GM18520 (cell line): ENCODE data around the gene DPP6.

Experiments
- ATAC-seq: cut with Tn5 transposase; IDR thresholded peaks from one replicate; pipeline ENCODE4 v1.9.1; 2021; ENCODE audit not compliant: unreplicated experiment

Gene DPP6

GRCh38 chr7:154867068-154867467 lies 814.9 kb downstream of the DPP6 start:
- peak; percentile 44 for ATAC-seq

DNA sequence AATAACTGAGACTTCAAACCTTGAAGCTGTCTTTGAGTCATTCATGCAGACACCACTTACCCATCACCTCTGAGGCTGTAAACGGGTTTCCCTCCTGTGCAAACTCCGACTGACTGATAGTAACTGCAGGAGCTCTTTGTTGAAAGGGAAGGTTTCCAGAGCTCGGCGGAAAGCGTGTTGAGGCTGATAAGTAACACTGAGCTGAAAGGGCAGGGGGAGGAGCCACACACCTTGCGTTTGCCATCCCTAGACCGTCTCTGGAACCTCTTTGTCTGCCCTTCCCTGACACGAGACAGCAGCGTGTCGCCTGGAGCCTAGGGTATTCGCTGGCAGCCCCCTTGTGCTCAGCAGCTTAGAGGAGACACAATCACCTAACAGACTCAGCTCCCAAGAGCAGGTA lies 816.7 kb downstream of the DPP6 start:
- no peak for ATAC-seq

GRCh38 chr7:154869436-154869835 lies 817.2 kb downstream of the DPP6 start:
- no peak for ATAC-seq

- ATAC-seq: no peak
Measured at GRCh38 chr7:154871507-154871906, 819.3 kb downstream of the DPP6 start.

- ATAC-seq: no peak
Measured at GRCh38 chr7:154871928-154872750, 819.9 kb downstream of the DPP6 start.

- no peak for ATAC-seq
Measured at GRCh38 chr7:154872811-154873499, 820.8 kb downstream of the DPP6 start.

DNA sequence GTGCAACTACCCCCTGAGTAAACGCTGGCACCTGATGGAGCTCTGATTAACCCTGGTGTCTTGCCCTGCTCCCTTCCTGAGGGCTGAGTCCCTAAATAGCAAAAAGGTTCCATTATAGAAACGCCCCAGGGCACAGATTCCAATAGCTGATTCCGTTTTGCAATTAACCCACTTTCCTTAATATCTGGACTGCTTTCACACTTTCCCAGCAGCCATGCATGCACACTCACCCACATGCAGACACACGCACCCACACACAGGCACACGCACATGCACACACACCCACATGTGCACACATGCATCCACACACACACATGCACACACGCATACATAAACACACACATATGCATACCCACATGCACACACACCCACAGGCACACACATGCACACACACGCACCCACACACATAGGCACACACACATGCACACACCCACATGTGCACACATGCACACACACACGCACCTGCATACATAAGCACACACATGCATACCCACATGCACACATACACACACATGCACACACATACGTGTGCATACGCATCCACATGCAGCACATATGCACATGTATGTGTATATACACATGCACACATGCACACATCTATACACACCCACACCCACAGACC lies 821.4 kb downstream of the DPP6 start:
- ATAC-seq: no peak

- no peak for ATAC-seq
Measured at GRCh38 chr7:154874409-154875113, 822.4 kb downstream of the DPP6 start.

DNA sequence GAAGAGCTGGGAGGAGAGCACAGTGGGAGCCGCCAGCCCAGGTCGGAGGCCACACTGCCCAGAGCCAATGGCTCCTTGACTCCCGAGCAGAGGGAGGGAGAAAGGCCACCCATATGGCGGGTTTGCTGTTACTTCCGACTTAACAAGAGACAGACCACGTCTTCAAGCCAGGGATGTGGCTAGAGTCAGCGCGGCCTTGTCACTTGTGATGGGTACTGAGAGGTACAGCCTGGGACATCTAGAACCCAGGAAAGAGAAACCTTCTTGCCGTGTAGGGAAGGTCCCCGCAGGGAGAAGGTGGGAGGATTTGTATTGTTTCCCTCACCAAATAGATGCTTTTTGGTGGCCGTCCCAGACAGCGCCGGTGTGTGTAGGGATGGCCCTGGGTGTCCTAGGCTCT lies 823.1 kb downstream of the DPP6 start:
- no peak for ATAC-seq

GRCh38 chr7:154876516-154876915 lies 824.3 kb downstream of the DPP6 start:
- no peak for ATAC-seq

DNA sequence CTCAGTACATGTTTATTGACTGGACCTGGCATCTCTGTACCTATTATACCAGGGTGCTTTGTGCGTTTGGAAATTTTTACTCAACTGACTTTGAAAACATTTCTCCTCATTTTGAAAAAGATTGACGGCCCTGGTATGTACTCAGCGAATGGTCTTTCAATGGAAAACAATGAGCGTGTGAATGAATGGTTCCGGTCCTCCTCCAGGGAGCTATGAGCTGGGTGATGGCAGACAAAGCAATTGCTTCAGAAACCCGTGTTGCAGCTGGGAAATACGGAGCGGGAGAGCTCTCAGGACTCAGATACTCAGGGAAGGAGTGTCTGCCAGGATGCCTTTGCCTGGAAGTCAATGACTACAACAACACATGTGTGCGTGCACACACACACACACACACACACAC lies 824.8 kb downstream of the DPP6 start:
- ATAC-seq: no peak

DNA sequence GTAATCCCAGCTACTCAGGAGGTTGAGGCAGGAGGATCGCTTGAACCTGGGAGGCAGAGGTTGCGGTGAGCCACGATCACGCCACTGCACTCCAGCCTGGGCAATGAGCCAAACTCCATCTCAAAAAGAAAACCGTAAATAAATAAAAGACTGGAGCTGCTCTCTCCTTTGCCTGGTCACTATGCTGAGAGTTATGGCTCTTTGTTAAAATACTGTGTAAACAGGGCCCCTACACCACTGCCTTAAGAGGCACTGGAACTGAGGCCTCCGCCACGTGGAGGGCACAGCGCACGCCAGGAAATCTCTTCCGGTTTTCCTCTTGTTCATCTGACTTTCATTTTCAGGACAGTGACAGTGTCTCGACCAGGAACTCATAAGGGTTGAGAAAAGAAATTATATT lies 827.4 kb downstream of the DPP6 start:
- no peak for ATAC-seq

GRCh38 chr7:154880513-154880912 lies 828.3 kb downstream of the DPP6 start:
- ATAC-seq: no peak

DNA sequence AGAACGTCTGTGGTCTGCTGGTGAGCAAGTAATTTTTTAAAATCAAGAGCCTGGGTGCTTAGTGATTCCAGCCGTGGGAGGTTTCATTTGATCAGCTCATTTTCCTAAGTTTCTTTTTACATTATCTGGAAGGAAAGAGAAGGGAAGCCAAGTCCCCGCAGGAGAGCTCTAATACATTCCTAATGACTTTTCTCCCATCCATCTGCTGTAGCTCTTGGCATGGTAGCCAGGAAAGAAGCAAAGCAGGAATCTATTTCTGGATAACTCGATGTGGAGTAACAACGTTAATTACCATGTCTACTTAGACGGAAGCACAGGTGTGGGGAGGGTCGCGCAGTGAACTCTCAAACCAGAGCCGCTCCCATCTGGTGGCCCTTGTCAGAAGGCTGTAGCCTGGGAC lies 828.8 kb downstream of the DPP6 start:
- ATAC-seq: no peak

DNA sequence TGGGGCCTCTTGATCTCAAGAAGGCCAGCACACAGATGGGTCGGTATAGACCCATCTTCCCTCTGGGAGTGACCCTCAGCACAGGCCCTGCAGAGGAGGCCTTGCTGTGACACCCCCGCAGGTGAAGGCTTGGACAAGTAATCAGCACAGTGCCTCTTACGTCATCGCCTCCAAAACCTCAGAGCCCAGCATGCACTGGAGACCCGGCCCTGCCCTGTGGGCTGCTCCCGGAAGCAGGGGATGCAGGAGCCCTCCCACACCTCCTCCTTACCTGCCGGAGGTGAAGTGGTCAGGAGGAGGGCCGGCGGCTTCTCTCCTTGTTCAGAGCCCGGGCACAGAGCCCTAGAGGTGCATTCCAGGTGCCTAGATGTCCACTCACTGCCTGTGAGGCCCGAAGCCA lies 829.3 kb downstream of the DPP6 start:
- no peak for ATAC-seq

GRCh38 chr7:154882931-154883474 lies 830.8 kb downstream of the DPP6 start:
- ATAC-seq: no peak

DNA sequence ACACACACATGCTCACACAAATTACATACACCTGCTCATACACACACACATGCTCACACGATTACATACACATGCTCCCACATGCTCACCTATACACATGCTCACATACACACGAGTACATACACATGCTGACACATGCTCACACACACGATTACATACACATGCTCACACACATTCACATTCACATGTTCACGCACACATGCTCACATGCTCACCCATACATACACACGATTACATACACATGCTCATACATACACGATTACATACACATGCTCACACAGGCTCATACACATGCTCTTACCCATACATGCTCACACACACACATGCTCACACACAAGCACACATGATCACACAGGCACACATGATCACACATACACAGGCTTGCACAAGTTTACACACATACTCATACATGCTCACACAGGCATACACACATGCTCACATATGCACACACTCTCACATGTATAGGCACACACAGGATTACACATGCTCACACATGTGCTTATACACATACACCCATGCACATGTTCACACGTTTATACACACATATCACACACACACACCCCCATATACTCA lies 832.2 kb downstream of the DPP6 start:
- ATAC-seq: no peak

- ATAC-seq: no peak
Measured at GRCh38 chr7:154886591-154886990, 834.4 kb downstream of the DPP6 start.

GRCh38 chr7:154888690-154889089 lies 836.5 kb downstream of the DPP6 start:
- ATAC-seq: no peak

DNA sequence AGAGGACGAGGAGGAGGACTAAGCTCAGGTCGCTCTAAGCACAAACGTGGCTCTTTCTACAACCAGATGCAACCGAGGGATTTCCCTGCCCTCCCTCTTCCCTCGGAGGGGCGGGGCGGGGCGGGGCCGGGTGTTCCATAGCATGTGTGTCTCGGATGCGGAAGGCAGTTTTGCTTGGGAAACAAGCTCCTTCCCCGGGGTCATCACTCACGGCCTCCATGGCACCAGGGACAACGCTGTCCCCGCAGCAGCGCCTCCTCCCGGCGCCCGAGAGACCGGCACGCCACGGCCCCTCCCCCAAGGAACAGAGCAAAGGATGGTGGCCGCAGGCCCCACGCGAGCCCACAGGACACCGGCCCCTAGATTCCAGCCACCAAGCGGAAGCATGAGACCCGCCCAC lies 840.3 kb downstream of the DPP6 start:
- no peak for ATAC-seq

- ATAC-seq: no peak
Measured at GRCh38 chr7:154896076-154896475, 843.9 kb downstream of the DPP6 start.
